ENCODE measurements around the gene CSMD2. TPM values are rescaled to one million over a fixed set of nuclear protein-coding genes. Genes with fewer than 3 reads are reported as not detected.

Gene CSMD2
- total and polyA plus RNA-seq, 2 experiments from 2014 or later, result 5.3 to 16.6 TPM

DNA sequence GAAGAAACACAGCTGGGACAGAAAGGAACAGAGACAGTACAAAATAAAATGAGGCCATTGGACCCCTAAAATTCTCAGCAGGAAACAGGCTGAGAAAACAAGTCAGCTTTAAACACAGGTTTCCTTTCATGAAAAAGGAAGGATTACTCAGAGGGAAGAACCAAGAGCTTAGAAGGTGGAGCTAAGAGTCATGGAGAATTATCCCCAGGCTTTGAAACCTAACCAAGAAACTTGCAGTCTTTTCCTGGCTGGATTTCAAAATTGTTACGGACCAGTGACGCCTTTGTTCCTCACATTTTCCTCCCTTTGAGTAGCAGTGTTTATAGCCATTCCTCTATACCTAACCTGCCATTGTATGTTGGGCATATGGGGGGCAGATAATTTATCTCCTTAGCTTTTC lies 292.3 kb downstream of the CSMD2 start (continued):
- TF ChIP-seq, protein P1, sequence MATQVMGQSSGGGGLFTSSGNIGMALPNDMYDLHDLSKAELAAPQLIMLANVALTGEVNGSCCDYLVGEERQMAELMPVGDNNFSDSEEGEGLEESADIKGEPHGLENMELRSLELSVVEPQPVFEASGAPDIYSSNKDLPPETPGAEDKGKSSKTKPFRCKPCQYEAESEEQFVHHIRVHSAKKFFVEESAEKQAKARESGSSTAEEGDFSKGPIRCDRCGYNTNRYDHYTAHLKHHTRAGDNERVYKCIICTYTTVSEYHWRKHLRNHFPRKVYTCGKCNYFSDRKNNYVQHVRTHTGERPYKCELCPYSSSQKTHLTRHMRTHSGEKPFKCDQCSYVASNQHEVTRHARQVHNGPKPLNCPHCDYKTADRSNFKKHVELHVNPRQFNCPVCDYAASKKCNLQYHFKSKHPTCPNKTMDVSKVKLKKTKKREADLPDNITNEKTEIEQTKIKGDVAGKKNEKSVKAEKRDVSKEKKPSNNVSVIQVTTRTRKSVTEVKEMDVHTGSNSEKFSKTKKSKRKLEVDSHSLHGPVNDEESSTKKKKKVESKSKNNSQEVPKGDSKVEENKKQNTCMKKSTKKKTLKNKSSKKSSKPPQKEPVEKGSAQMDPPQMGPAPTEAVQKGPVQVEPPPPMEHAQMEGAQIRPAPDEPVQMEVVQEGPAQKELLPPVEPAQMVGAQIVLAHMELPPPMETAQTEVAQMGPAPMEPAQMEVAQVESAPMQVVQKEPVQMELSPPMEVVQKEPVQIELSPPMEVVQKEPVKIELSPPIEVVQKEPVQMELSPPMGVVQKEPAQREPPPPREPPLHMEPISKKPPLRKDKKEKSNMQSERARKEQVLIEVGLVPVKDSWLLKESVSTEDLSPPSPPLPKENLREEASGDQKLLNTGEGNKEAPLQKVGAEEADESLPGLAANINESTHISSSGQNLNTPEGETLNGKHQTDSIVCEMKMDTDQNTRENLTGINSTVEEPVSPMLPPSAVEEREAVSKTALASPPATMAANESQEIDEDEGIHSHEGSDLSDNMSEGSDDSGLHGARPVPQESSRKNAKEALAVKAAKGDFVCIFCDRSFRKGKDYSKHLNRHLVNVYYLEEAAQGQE (IDR thresholded peaks at IDR 0.05; ENCODE audit: unreplicated experiment), result no peak
- TF ChIP-seq NANOG (IDR thresholded peaks at IDR 0.05; ENCODE audit: borderline replicate concordance) (no peak), JUNB (IDR thresholded peaks at IDR 0.05; ENCODE audit: unreplicated experiment) (no peak), STAT1 (IDR thresholded peaks at IDR 0.05; ENCODE audit: unreplicated experiment) (no peak), ZNF114 (CRISPR knock-in tag; IDR thresholded peaks at IDR 0.05) (no peak)

DNA sequence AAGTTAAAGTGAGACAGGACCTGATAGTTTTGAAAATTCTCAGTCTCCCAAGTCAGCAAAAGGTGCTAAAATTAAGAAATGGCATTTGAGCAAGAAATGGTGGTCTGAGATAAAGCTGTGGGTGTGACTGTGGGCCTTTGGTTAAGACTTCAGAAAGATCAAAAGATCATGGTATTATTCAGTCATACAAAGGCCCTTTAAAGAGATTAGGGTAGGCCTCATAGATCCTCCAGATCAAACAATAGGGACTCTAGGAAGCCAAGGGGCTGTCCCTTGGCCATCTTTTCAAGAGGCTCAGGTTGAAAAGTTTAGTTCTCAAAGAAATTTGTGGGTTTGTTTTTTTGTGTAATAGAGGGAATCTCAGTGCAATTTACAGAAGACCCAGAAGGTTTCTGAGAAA lies 292.8 kb downstream of the CSMD2 start:
- Mint-ChIP-seq H3K27me3 (ENCODE audit: insufficient read depth, low read depth, poor library complexity) (peaks cover 5% of the 10 kb centered on the region), H3K9me3 (peaks cover 6% of the 10 kb centered on the region), H3K27ac (no peak overlapping the region), H3K36me3 (ENCODE audit: low read depth) (peaks cover 23% of the 10 kb centered on the region), H3K4me3 (no peak overlapping the region), H3K4me1 (peaks cover 10% of the 10 kb centered on the region)
- Histone ChIP-seq H3K4me1 (ENCODE audit: insufficient read depth) (peaks cover 12% of the 10 kb centered on the region; the same call in 1 of the 2 replicates), H4K20me1 (replicated peaks; ENCODE audit: insufficient read depth) (no peaks in the 10 kb centered on the region; the same call in 1 of the 2 replicates), H3K27me3 (ENCODE audit: insufficient read depth) (no peaks in the 10 kb centered on the region), H3K4me3 (no peak overlapping the region), H3K27ac (ENCODE audit: low read depth) (no peak overlapping the region), H2AFZ (no peak overlapping the region), H3K4me2 (no peak overlapping the region), H3K9me2 (ENCODE audit: insufficient read depth) (peaks cover 5% of the 10 kb centered on the region), H3K36me3 (ENCODE audit: insufficient read depth) (no peaks in the 10 kb centered on the region), H3K79me2 (replicated peaks; ENCODE audit: insufficient read depth) (no peaks in the 10 kb centered on the region), H3F3A (replicated peaks; ENCODE audit: low read depth) (no peaks in the 10 kb centered on the region)
- DNase-seq (ENCODE audit: low spot score) (no peak), ATAC-seq (no peak)
- TF ChIP-seq CREB1 (CRISPR knock-in tag; IDR thresholded peaks at IDR 0.05; ENCODE audit: low read depth) (no peak), POLR2AphosphoS5 (IDR thresholded peaks at IDR 0.05; ENCODE audit: low read depth) (no peak), ZNF114 (CRISPR knock-in tag; IDR thresholded peaks at IDR 0.05) (no peak), ZNF331 (CRISPR knock-in tag; IDR thresholded peaks at IDR 0.05; ENCODE audit: low read depth) (no peak), NANOG (IDR thresholded peaks at IDR 0.05; ENCODE audit: borderline replicate concordance) (no peak), EZH2 (IDR thresholded peaks at IDR 0.05; ENCODE audit: low read depth, unreplicated experiment) (no peak), CTCF (conservative IDR thresholded peaks at IDR 0.05; ENCODE audit: low read depth in 2 of 2) (no peak), EZH2phosphoT487 (IDR thresholded peaks at IDR 0.05; ENCODE audit: unreplicated experiment) (no peak), JUNB (IDR thresholded peaks at IDR 0.05; ENCODE audit: unreplicated experiment) (no peak)
- TF ChIP-seq, protein P2, sequence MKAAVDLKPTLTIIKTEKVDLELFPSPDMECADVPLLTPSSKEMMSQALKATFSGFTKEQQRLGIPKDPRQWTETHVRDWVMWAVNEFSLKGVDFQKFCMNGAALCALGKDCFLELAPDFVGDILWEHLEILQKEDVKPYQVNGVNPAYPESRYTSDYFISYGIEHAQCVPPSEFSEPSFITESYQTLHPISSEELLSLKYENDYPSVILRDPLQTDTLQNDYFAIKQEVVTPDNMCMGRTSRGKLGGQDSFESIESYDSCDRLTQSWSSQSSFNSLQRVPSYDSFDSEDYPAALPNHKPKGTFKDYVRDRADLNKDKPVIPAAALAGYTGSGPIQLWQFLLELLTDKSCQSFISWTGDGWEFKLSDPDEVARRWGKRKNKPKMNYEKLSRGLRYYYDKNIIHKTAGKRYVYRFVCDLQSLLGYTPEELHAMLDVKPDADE (IDR thresholded peaks at IDR 0.05), result no peak
- TF ChIP-seq, protein P3, sequence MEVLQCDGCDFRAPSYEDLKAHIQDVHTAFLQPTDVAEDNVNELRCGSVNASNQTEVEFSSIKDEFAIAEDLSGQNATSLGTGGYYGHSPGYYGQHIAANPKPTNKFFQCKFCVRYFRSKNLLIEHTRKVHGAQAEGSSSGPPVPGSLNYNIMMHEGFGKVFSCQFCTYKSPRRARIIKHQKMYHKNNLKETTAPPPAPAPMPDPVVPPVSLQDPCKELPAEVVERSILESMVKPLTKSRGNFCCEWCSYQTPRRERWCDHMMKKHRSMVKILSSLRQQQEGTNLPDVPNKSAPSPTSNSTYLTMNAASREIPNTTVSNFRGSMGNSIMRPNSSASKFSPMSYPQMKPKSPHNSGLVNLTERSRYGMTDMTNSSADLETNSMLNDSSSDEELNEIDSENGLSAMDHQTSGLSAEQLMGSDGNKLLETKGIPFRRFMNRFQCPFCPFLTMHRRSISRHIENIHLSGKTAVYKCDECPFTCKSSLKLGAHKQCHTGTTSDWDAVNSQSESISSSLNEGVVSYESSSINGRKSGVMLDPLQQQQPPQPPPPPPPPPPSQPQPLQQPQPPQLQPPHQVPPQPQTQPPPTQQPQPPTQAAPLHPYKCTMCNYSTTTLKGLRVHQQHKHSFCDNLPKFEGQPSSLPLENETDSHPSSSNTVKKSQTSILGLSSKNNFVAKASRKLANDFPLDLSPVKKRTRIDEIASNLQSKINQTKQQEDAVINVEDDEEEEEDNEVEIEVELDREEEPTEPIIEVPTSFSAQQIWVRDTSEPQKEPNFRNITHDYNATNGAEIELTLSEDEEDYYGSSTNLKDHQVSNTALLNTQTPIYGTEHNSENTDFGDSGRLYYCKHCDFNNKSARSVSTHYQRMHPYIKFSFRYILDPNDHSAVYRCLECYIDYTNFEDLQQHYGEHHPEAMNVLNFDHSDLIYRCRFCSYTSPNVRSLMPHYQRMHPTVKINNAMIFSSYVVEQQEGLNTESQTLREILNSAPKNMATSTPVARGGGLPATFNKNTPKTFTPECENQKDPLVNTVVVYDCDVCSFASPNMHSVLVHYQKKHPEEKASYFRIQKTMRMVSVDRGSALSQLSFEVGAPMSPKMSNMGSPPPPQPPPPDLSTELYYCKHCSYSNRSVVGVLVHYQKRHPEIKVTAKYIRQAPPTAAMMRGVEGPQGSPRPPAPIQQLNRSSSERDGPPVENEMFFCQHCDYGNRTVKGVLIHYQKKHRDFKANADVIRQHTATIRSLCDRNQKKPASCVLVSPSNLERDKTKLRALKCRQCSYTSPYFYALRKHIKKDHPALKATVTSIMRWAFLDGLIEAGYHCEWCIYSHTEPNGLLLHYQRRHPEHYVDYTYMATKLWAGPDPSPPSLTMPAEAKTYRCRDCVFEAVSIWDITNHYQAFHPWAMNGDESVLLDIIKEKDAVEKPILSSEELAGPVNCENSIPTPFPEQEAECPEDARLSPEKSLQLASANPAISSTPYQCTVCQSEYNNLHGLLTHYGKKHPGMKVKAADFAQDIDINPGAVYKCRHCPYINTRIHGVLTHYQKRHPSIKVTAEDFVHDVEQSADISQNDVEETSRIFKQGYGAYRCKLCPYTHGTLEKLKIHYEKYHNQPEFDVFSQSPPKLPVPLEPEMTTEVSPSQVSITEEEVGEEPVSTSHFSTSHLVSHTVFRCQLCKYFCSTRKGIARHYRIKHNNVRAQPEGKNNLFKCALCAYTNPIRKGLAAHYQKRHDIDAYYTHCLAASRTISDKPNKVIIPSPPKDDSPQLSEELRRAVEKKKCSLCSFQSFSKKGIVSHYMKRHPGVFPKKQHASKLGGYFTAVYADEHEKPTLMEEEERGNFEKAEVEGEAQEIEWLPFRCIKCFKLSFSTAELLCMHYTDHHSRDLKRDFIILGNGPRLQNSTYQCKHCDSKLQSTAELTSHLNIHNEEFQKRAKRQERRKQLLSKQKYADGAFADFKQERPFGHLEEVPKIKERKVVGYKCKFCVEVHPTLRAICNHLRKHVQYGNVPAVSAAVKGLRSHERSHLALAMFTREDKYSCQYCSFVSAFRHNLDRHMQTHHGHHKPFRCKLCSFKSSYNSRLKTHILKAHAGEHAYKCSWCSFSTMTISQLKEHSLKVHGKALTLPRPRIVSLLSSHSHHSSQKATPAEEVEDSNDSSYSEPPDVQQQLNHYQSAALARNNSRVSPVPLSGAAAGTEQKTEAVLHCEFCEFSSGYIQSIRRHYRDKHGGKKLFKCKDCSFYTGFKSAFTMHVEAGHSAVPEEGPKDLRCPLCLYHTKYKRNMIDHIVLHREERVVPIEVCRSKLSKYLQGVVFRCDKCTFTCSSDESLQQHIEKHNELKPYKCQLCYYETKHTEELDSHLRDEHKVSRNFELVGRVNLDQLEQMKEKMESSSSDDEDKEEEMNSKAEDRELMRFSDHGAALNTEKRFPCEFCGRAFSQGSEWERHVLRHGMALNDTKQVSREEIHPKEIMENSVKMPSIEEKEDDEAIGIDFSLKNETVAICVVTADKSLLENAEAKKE (CRISPR knock-in tag; IDR thresholded peaks at IDR 0.05), result no peak
